ENCODE measurements around the gene DENND2D. TPM values are rescaled to one million over a fixed set of nuclear protein-coding genes. Genes with fewer than 3 reads are reported as not detected.
A peak's percentile ranks its signal among the peaks of the same experiment; 100 is the strongest.

DENND2D gene
- total RNA-seq, 1 donor from 2014 or later, result 2.6 TPM

- peaks cover 25% of the 10 kb centered on the region for H3K4me1 Mint-ChIP-seq (ENCODE audit: low read depth)
- no peak for TF ChIP-seq CTCF (IDR thresholded peaks at IDR 0.05; ENCODE audit: unreplicated experiment)
- H3K4me3 Mint-ChIP-seq (ENCODE audit: low read depth), result no peak overlapping the region
- DNase-seq (ENCODE audit: low spot score, unreplicated experiment), result no peak
- no peaks in the 10 kb centered on the region for H3K36me3 Mint-ChIP-seq (ENCODE audit: insufficient read depth)
- no peaks in the 10 kb centered on the region for H3K27me3 Mint-ChIP-seq
- H3K9me3 Mint-ChIP-seq (ENCODE audit: low read depth), result no peaks in the 10 kb centered on the region
- no peak overlapping the region for H3K27ac Mint-ChIP-seq
Observed at GRCh38 chr1:111225091-111225490, 24.6 kb upstream of the DENND2D start.

GRCh38 chr1:111223126-111223685 lies 22.8 kb upstream of the DENND2D start:
- Mint-ChIP-seq H3K4me3 (ENCODE audit: low read depth) (no peak overlapping the region), H3K9me3 (ENCODE audit: low read depth) (no peaks in the 10 kb centered on the region), H3K4me1 (ENCODE audit: low read depth) (peaks cover 26% of the 10 kb centered on the region), H3K27ac (no peak overlapping the region), H3K36me3 (ENCODE audit: insufficient read depth) (no peaks in the 10 kb centered on the region), H3K27me3 (no peaks in the 10 kb centered on the region)
- no peak for TF ChIP-seq CTCF (IDR thresholded peaks at IDR 0.05; ENCODE audit: unreplicated experiment)
- no peak for DNase-seq (ENCODE audit: low spot score, unreplicated experiment)

- H3K27me3 Mint-ChIP-seq, result no peaks in the 10 kb centered on the region
- peaks cover 24% of the 10 kb centered on the region for H3K4me1 Mint-ChIP-seq (ENCODE audit: low read depth)
- TF ChIP-seq CTCF (IDR thresholded peaks at IDR 0.05; ENCODE audit: unreplicated experiment), result peak; percentile 92
- H3K9me3 Mint-ChIP-seq (ENCODE audit: low read depth), result no peaks in the 10 kb centered on the region
- DNase-seq (ENCODE audit: low spot score, unreplicated experiment), result peak; percentile 68
- H3K4me3 Mint-ChIP-seq (ENCODE audit: low read depth), result no peak overlapping the region
- H3K27ac Mint-ChIP-seq, result no peak overlapping the region
- H3K36me3 Mint-ChIP-seq (ENCODE audit: insufficient read depth), result no peaks in the 10 kb centered on the region
Observed at GRCh38 chr1:111222308-111223125, 22.1 kb upstream of the DENND2D start.

- no peak for TF ChIP-seq CTCF (IDR thresholded peaks at IDR 0.05; ENCODE audit: unreplicated experiment)
- Mint-ChIP-seq H3K27me3 (no peaks in the 10 kb centered on the region), H3K36me3 (ENCODE audit: insufficient read depth) (no peaks in the 10 kb centered on the region), H3K27ac (peak overlapping the region; percentile 71), H3K4me3 (ENCODE audit: low read depth) (no peak overlapping the region), H3K4me1 (ENCODE audit: low read depth) (peaks cover 24% of the 10 kb centered on the region), H3K9me3 (ENCODE audit: low read depth) (no peaks in the 10 kb centered on the region)
- DNase-seq (ENCODE audit: low spot score, unreplicated experiment), result no peak
Observed at GRCh38 chr1:111221633-111222291, 21.3 kb upstream of the DENND2D start.

GRCh38 chr1:111221276-111221632 lies 20.8 kb upstream of the DENND2D start:
- no peaks in the 10 kb centered on the region for H3K36me3 Mint-ChIP-seq (ENCODE audit: insufficient read depth)
- TF ChIP-seq CTCF (IDR thresholded peaks at IDR 0.05; ENCODE audit: unreplicated experiment), result no peak
- no peak for DNase-seq (ENCODE audit: low spot score, unreplicated experiment)
- H3K27me3 Mint-ChIP-seq, result no peaks in the 10 kb centered on the region
- H3K4me1 Mint-ChIP-seq (ENCODE audit: low read depth), result peaks cover 24% of the 10 kb centered on the region
- peak overlapping the region; percentile 71 for H3K27ac Mint-ChIP-seq
- no peak overlapping the region for H3K4me3 Mint-ChIP-seq (ENCODE audit: low read depth)
- peaks cover 3% of the 10 kb centered on the region for H3K9me3 Mint-ChIP-seq (ENCODE audit: low read depth)

All from progenitor cell of endocrine pancreas (in vitro differentiated cells).